GM13976 (cell line): Measurements from ENCODE around the gene MSI2.

Experiments used
- DNase-seq: peaks from one replicate; pipeline ENCODE4 v3.0.0; 2012; ENCODE audit warnings: low spot score
- in situ Hi-C: fragments of 300-500 bp; cut with MboI; formaldehyde crosslinking; loops from one replicate; pipeline ENCODE4 v1.12.0; 2022; ENCODE audit warnings: low sequenced_read_pairs, mixed read lengths, inconsistent platforms; ENCODE audit not compliant: unreplicated experiment
- TF ChIP-seq, protein P1 (sequence below): IDR thresholded peaks from 2 replicates; pipeline ENCODE4 v1.5.1; 2012; ENCODE audit warnings: borderline replicate concordance, mild to moderate bottlenecking; ENCODE audit not compliant: insufficient read depth; ENCODE audit errors: extremely low read depth, missing control alignments, control extremely low read depth

MSI2 gene

DNA sequence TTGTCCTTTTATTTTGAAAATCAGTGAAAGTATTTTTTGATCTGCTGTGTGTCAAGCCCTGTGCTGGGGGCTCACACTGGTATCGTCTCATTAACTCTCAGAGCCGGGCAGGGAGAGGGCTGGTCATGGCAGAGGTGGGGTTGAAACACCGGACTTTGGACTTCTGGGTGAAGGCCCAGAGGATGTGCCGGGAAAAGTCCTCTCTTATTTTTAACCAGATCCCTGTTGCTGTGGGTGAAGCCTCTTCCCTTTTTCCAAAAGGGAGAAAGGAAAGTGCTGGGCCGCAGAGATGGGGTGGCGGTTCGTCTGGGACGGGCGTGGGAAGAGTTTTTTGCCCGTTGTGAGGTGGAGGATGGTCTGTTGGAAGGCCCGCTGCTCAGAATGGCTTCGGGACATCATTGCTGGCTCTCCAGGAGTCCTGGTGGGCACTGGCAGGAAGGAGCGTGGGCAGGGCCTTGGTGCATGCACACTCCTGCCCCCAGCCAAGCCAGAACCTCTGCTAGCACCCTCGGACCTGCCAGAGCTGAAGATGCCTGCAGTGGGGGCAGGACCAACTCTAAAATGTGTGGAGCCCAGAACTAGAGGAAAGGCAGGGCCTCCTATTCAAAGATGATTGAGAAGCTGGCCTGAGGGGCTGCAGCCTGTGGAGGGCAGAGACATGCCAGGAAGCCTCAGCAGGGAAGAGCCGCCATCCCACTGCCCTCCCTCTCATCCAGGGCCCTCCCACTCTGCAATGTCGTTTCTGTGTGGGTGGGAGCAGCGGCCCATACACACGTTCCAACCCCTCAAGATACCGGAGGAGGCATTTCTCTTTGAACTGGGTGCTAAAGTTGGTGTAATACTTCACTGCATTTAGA lies 275.6 kb downstream of the MSI2 start:
- in situ Hi-C loops, result no loop called here
- TF ChIP-seq, protein P1, sequence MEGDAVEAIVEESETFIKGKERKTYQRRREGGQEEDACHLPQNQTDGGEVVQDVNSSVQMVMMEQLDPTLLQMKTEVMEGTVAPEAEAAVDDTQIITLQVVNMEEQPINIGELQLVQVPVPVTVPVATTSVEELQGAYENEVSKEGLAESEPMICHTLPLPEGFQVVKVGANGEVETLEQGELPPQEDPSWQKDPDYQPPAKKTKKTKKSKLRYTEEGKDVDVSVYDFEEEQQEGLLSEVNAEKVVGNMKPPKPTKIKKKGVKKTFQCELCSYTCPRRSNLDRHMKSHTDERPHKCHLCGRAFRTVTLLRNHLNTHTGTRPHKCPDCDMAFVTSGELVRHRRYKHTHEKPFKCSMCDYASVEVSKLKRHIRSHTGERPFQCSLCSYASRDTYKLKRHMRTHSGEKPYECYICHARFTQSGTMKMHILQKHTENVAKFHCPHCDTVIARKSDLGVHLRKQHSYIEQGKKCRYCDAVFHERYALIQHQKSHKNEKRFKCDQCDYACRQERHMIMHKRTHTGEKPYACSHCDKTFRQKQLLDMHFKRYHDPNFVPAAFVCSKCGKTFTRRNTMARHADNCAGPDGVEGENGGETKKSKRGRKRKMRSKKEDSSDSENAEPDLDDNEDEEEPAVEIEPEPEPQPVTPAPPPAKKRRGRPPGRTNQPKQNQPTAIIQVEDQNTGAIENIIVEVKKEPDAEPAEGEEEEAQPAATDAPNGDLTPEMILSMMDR, result no peak
- peak; percentile 45 for DNase-seq

DNA sequence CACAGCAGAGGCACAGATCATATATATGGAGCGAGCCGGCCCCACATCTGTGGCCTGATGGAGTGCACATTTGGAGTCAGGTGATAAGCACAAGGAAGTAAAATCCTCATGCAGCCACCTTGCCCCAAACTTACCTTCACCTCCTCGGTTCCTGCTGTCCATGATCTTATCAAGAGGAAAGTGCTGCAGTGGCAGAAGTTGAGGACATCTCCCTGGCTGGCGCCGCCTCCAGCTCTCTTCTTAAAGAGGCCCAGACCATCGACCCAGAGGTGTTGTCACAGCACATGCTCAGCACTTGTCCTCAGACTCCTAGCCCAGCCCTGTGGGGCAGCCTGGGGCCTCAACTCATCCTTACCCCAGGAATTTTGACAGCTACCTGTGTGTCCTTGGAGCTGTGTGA lies 276.2 kb downstream of the MSI2 start:
- TF ChIP-seq, protein P1, result no peak
- DNase-seq, result no peak
- in situ Hi-C loops, result no loop called here

DNA sequence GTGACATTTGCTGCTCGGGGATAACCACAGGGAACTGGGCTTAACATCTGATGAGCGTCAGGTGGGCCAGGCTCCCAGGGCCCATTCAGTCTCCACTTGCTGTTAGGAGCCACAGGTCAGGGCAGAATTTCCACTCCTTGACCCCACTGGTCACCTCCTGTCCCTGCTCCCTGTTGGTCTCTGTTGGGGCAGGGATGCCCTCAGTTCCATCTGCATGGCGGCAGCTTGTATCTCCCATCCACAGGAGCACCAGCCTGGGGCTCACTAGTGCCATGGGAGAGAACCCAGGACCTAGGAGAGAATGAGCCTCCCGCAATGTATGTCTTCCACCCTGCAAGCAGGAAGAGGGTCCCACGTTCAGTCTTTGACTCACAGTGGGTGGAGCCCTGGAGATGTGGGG lies 276.6 kb downstream of the MSI2 start:
- no peak for DNase-seq
- TF ChIP-seq, protein P1, result no peak
- in situ Hi-C loops, result no loop called here

DNA sequence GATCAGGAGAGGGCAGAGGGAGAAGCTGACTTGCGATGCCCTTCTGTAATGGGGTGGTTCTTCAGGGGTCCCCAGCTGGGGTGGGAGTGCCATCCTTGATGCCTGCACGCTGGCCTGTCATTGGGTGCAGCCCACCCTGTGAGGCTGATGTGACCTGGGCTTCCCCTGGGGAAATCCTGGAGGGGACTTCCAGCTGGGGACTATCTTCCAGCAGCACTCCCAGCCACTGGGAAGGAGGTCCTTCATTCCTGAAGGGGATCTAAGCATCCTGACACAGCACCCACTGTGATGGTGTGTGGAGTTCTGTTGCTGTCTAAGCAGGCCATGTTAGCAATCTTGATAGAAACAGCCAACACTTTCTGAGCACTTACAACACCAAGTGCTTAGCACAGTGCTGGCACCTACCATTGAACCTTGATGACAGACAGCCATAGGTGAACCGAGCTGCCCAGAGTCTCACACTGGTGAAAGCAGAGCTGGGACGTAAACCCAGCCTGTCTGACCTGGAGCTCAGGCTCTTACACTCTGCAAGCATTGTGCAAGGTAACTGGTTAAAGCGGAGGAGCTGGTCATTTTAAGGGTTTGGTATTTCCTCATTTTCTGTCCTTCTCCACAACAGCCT lies 277.5 kb downstream of the MSI2 start:
- DNase-seq, result no peak
- in situ Hi-C loops, result no loop called here
- TF ChIP-seq, protein P1, result no peak

DNA sequence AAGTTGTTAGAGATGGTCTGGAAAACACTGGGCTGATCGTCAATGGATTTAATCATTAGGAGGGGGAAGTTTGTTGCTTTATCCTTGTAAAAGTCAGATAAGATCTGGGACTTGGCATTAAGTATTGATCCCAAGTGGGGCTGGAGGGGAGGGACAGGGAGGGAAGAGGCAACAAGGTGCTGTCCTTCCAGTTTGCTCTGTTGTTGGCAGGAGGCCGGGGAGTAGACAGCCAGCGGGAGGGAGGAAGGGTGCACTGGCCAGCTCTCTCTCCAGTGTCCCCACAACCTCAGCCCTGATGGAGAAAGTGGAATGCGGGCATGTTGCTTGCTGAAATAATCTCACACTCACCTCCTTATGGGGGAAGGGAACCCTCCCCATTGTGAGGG lies 278.5 kb downstream of the MSI2 start:
- TF ChIP-seq, protein P1, result no peak
- DNase-seq, result no peak
- in situ Hi-C loops, result no loop called here

DNA sequence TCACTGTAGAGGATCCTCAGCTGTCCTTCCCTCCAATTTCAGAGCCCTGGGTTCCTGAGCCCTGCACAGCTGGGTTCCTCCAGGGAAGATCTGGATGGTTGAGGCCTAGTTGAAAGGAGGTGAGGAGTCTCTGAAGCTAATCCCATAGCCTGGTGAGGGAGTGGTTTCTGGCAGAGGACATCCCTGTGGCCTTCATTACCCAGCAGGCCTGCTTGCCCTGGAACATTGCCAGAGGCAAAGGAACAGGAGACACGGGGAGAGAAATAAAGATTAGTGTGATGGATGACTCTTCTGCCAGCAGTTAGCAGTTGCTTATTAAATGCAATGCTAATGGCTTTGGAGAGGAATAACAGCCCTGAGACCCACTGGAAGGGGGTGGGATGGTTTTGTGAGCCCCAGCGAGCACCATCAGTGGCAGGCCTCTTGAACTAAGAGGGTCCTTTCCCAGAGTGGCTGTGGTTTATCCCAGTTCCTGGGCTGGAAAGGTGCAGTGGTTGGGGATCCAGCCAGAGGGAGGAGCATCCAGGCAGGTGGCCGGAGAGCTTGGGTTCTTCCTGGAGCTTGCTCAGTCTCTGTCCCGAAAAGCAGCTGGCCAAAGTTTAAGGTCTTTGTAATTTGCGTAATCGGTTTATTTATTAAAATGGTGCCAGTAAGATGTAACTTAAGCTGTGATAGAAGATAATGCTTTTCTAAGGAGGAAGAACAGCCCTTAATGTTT lies 279.1 kb downstream of the MSI2 start:
- TF ChIP-seq, protein P1, result no peak
- DNase-seq, result no peak
- in situ Hi-C loops, result no loop called here
